HepG2 (cell line): ENCODE data around the gene AJUBA. TPM values are rescaled to one million over a fixed set of nuclear protein-coding genes. Genes with fewer than 3 reads are reported as not detected.
A peak's percentile ranks its signal among the peaks of the same experiment; 100 is the strongest.

Experiments used
- GATAD1 ChIP-seq: IDR thresholded peaks from 2 replicates; pipeline ENCODE4 v1.6.1; 2016; ENCODE audit warnings: missing genetic modification reagents, missing compliant biosample characterization
- LCORL ChIP-seq, 2 experiments: fragments of 450-650 bp in 1 of 2; sonication (generic) in 1 of 2; formaldehyde crosslinking in 1 of 2; IDR thresholded peaks; 2 replicates each; pipeline versions ENCODE4 v1.5.0 to v1.6.1; 2017 to 2020; ENCODE audit warnings: antibody characterized with exemption in 1 of 2, missing genetic modification reagents in 1 of 2
- MED1 ChIP-seq: sonication (generic); formaldehyde crosslinking; IDR thresholded peaks from 2 replicates; pipeline ENCODE4 v1.4.0; 2020; ENCODE audit warnings: missing genetic modification reagents
- NCOA2 ChIP-seq: sonication (generic); formaldehyde crosslinking; IDR thresholded peaks from 2 replicates; pipeline ENCODE4 v1.8.0; 2022; ENCODE audit warnings: inconsistent platforms
- RARA ChIP-seq: IDR thresholded peaks from 2 replicates; pipeline ENCODE4 v1.6.1; 2016; ENCODE audit warnings: missing genetic modification reagents, missing compliant biosample characterization
- RXRA ChIP-seq: sonication (generic); formaldehyde crosslinking; IDR thresholded peaks from 2 replicates; pipeline ENCODE4 v1.5.1; 2020; ENCODE audit warnings: missing genetic modification reagents
- SMARCC2 ChIP-seq: fragments of 450-650 bp; IDR thresholded peaks from 2 replicates; pipeline ENCODE4 v1.6.1; 2017; ENCODE audit warnings: antibody characterized with exemption, mild to moderate bottlenecking
- TEAD2 ChIP-seq: sonication (generic); formaldehyde crosslinking; IDR thresholded peaks from 2 replicates; pipeline ENCODE4 v1.9.0; 2021; ENCODE audit warnings: missing genetic modification reagents
- THYN1 ChIP-seq: sonication (generic); formaldehyde crosslinking; IDR thresholded peaks from 2 replicates; pipeline ENCODE4 v1.8.1; 2023; ENCODE audit warnings: low read depth, mild to moderate bottlenecking, moderate library complexity, missing genetic modification reagents, borderline replicate concordance
- ZFP62 ChIP-seq: sonication (generic); formaldehyde crosslinking; IDR thresholded peaks from 2 replicates; pipeline ENCODE4 v1.4.0; 2020; ENCODE audit warnings: missing genetic modification reagents
- ZNF432 ChIP-seq: sonication (generic); formaldehyde crosslinking; IDR thresholded peaks from 2 replicates; pipeline ENCODE4 v1.5.0; 2020; ENCODE audit warnings: missing genetic modification reagents, mild to moderate bottlenecking, borderline replicate concordance
- ZNF737 ChIP-seq: sonication (generic); formaldehyde crosslinking; IDR thresholded peaks from 2 replicates; pipeline ENCODE4 v1.5.0; 2020; ENCODE audit warnings: missing genetic modification reagents, mild to moderate bottlenecking, borderline replicate concordance
- ZNF747 ChIP-seq: sonication (generic); formaldehyde crosslinking; IDR thresholded peaks from 2 replicates; pipeline ENCODE4 v1.8.1; 2023; ENCODE audit warnings: missing genetic modification reagents, mild to moderate bottlenecking, borderline replicate concordance
- ZNF792 ChIP-seq: IDR thresholded peaks from 2 replicates; pipeline ENCODE4 v1.6.1; 2016
- polyA plus RNA-seq, 8 experiments: library from polyadenylated mRNA; depleted of rRNA in 3 of 8; stranded (reverse) in 7 of 8; unstranded in 1 of 8; fragments of >200 nt; fragmentation: Illumina TruSeq in 4 of 8; extraction: Trizol in 4 of 8; gene quantifications; 2 replicates each; pipeline versions ENCODE4 v1.2.1 to v1.2.3, GENCODE V29; 2011 to 2016; ENCODE audit warnings: low read depth in 4 of 8, missing spikeins in 1 of 8, mixed read lengths in 1 of 8; ENCODE audit not compliant: insufficient read depth in 1 of 8
- total RNA-seq, 5 experiments: library from RNA; depleted of rRNA; stranded (reverse); fragments of >200 nt; fragmentation: Illumina TruSeq; extraction: Trizol; gene quantifications; 2 replicates each; pipeline ENCODE4 v1.2.3, GENCODE V29; 2016; ENCODE audit warnings: low read depth in 1 of 5
- TF ChIP-seq, protein P1 (sequence below): sonication (generic); formaldehyde crosslinking; IDR thresholded peaks from 2 replicates; pipeline ENCODE4 v1.4.0; 2020; ENCODE audit warnings: missing genetic modification reagents
- TF ChIP-seq, protein P2 (sequence below): sonication (generic); formaldehyde crosslinking; IDR thresholded peaks from 2 replicates; pipeline ENCODE4 v1.8.0; 2023; ENCODE audit warnings: mild to moderate bottlenecking, missing genetic modification reagents
- TF ChIP-seq, protein P3 (sequence below): sonication (generic); formaldehyde crosslinking; IDR thresholded peaks from 2 replicates; pipeline ENCODE4 v1.8.0; 2022; ENCODE audit warnings: missing genetic modification reagents, mild to moderate bottlenecking, inconsistent platforms, borderline replicate concordance
- TF ChIP-seq, protein P4 (sequence below): sonication (generic); formaldehyde crosslinking; IDR thresholded peaks from 2 replicates; pipeline ENCODE4 v1.5.0; 2020; ENCODE audit warnings: missing genetic modification reagents, mild to moderate bottlenecking, borderline replicate concordance
- TF ChIP-seq, protein P5 (sequence below): sonication (generic); formaldehyde crosslinking; IDR thresholded peaks from 2 replicates; pipeline ENCODE4 v1.5.1; 2020; ENCODE audit warnings: missing genetic modification reagents, mild to moderate bottlenecking, borderline replicate concordance
- TF ChIP-seq, protein P6 (sequence below): IDR thresholded peaks from 2 replicates; pipeline ENCODE4 v1.6.1; 2016; ENCODE audit warnings: missing compliant biosample characterization, missing genetic modification reagents, borderline replicate concordance
- TF ChIP-seq, protein P7 (sequence below): sonication (generic); formaldehyde crosslinking; IDR thresholded peaks from 2 replicates; pipeline ENCODE4 v1.5.1; 2020; ENCODE audit warnings: missing genetic modification reagents, mild to moderate bottlenecking, borderline replicate concordance

AJUBA gene
- total and polyA plus RNA-seq, 2 of the 13 experiments (the other 11 are each of a cell fraction or from before 2014, with no cell fraction given), result 157 to 241 TPM

DNA sequence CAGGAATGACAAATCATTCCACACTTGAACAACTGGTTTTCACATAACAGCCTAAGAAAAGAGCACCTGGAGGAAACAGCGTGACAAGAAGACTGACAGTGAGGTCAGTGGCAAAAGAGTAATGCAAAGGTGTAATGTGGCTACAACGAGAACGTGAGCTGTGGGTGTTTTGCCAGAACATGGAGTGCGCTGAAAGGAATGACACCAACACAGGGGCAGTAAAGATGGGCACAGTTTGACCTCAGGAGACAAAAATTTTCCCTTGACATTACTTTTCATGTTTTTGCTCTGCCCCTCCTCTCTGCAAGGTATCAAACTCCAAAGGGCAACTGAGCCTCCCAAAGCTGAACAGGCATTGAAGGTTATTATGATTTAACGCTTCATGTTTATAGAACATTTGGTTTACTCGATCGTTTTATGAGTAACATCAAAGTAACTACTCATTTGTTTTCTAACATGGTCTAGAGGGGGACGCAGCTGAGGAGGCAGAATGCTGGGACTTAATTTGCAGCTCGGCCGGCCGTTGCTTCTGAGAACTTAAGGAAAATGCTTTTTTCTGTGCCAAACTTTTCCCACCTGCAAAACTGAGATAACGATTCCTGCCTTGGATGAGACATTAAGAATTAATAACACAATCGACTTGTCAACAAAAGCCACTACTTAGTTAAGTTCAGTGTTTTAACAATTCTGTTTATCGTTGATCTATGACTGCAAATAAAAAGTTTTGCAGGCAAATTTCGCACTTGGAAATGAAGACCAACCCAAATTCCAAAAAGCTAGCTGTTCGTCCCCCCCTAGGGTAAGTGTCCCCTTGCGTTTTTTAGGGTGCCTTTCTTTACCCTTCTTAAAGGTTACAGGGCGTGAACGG, 26.4 kb downstream of the AJUBA start (continued):
- TF ChIP-seq, protein P1, sequence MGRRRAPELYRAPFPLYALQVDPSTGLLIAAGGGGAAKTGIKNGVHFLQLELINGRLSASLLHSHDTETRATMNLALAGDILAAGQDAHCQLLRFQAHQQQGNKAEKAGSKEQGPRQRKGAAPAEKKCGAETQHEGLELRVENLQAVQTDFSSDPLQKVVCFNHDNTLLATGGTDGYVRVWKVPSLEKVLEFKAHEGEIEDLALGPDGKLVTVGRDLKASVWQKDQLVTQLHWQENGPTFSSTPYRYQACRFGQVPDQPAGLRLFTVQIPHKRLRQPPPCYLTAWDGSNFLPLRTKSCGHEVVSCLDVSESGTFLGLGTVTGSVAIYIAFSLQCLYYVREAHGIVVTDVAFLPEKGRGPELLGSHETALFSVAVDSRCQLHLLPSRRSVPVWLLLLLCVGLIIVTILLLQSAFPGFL (CRISPR knock-in tag), result no peak
- no peak for TF ChIP-seq ZNF792 (CRISPR knock-in tag)
- no peak for TF ChIP-seq RXRA (CRISPR knock-in tag)
- no peak for TF ChIP-seq NCOA2 (CRISPR knock-in tag)
- TF ChIP-seq, protein P2, sequence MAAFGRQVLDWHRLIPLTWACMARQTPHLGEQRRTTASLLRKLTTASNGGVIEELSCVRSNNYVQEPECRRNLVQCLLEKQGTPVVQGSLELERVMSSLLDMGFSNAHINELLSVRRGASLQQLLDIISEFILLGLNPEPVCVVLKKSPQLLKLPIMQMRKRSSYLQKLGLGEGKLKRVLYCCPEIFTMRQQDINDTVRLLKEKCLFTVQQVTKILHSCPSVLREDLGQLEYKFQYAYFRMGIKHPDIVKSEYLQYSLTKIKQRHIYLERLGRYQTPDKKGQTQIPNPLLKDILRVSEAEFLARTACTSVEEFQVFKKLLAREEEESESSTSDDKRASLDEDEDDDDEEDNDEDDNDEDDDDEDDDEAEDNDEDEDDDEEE (CRISPR knock-in tag), result no peak
- no peak for TF ChIP-seq LCORL (IDR thresholded peaks at IDR 0.05)
- TF ChIP-seq LCORL (CRISPR knock-in tag; IDR thresholded peaks at IDR 0.05), result peak; percentile 70; the same call in 1 of the 2 replicates
- TF ChIP-seq, protein P3, sequence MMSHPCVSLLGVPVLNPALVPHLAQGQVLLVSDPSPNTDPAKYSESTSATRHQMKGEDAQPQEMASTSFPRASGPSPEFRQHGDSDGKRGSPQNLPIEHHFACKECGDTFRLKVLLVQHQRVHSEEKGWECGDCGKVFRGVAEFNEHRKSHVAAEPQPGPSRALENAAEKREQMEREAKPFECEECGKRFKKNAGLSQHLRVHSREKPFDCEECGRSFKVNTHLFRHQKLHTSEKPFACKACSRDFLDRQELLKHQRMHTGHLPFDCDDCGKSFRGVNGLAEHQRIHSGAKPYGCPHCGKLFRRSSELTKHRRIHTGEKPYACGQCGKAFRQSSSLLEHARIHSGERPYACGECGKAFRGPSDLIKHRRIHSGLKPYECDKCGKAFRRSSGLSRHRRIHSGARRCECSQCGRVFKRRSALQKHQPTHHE (CRISPR knock-in tag), result no peak
- TF ChIP-seq RARA (CRISPR knock-in tag), result no peak
- TF ChIP-seq ZNF432 (CRISPR knock-in tag), result no peak
- TF ChIP-seq TEAD2, result no peak
- TF ChIP-seq, protein P4, sequence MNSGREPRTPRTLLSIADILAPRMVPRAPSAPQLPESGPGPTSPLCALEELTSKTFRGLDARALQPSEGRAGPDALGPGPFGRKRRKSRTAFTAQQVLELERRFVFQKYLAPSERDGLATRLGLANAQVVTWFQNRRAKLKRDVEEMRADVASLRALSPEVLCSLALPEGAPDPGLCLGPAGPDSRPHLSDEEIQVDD (CRISPR knock-in tag), result no peak
- no peak for TF ChIP-seq ZNF747 (CRISPR knock-in tag)
- 0 out of 2 replicates have a peak, but pooled peaks have one; percentile 5 for TF ChIP-seq SMARCC2
- TF ChIP-seq, protein P5, sequence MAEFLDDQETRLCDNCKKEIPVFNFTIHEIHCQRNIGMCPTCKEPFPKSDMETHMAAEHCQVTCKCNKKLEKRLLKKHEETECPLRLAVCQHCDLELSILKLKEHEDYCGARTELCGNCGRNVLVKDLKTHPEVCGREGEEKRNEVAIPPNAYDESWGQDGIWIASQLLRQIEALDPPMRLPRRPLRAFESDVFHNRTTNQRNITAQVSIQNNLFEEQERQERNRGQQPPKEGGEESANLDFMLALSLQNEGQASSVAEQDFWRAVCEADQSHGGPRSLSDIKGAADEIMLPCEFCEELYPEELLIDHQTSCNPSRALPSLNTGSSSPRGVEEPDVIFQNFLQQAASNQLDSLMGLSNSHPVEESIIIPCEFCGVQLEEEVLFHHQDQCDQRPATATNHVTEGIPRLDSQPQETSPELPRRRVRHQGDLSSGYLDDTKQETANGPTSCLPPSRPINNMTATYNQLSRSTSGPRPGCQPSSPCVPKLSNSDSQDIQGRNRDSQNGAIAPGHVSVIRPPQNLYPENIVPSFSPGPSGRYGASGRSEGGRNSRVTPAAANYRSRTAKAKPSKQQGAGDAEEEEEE (CRISPR knock-in tag), result no peak
- TF ChIP-seq ZNF737 (CRISPR knock-in tag), result no peak
- TF ChIP-seq MED1, result no peak
- TF ChIP-seq, protein P6, sequence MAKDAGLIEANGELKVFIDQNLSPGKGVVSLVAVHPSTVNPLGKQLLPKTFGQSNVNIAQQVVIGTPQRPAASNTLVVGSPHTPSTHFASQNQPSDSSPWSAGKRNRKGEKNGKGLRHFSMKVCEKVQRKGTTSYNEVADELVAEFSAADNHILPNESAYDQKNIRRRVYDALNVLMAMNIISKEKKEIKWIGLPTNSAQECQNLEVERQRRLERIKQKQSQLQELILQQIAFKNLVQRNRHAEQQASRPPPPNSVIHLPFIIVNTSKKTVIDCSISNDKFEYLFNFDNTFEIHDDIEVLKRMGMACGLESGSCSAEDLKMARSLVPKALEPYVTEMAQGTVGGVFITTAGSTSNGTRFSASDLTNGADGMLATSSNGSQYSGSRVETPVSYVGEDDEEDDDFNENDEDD, result no peak
- no peak for TF ChIP-seq ZFP62 (CRISPR knock-in tag)
- TF ChIP-seq, protein P7, sequence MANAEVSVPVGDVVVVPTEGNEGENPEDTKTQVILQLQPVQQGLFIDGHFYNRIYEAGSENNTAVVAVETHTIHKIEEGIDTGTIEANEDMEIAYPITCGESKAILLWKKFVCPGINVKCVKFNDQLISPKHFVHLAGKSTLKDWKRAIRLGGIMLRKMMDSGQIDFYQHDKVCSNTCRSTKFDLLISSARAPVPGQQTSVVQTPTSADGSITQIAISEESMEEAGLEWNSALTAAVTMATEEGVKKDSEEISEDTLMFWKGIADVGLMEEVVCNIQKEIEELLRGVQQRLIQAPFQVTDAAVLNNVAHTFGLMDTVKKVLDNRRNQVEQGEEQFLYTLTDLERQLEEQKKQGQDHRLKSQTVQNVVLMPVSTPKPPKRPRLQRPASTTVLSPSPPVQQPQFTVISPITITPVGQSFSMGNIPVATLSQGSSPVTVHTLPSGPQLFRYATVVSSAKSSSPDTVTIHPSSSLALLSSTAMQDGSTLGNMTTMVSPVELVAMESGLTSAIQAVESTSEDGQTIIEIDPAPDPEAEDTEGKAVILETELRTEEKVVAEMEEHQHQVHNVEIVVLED (CRISPR knock-in tag), result no peak
- no peak for TF ChIP-seq THYN1
- TF ChIP-seq GATAD1 (CRISPR knock-in tag), result no peak
